ENCODE data around the gene AGAP1. TPM values are rescaled to one million over a fixed set of nuclear protein-coding genes. Genes with fewer than 3 reads are reported as not detected.
"Not testable (repeated sequence)": the region's sequence is repeated elsewhere in the genome, so short reads cannot be mapped to it uniquely, and the experiment has no call there.

The AGAP1 gene
- total and polyA plus RNA-seq, 7 donors = 4.2 to 21.6 (median 16.6) TPM

DNA sequence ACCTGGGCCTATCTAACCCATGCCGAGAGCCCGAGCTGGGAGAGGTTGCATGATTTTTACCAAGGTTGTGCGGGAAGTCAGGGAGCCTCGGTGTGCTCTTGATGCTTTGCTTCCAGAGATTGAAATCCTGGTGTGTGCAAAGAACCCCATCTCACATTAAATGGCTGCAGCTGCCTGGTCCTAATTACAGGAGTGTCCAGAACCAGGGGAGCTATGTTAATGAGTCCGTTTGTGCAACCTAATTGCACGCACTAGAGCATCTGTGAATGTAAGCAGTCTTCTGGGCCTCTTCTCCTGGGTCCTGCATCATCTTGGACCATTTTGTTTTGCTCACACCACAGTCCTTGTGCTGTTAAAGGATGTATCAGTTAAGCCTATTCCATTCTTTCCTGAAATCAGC is 263.8 kb downstream of the AGAP1 start:
- 95 to 98% (median 96%) methylated on average over 6 of the region's 6 CpGs for WGBS, 3 donors
- H3K9me3 ChIP-seq = no peaks in the 10 kb centered on the region
- H3K4me3 ChIP-seq = no peak overlapping the region
- H3K27me3 ChIP-seq (ENCODE audit: insufficient read depth in 3 of 3, low read length in 2 of 3) = no peaks in the 10 kb centered on the region
- H3K36me3 ChIP-seq (ENCODE audit: insufficient read depth in 1 of 2, low read depth in 1 of 2) = no peaks in the 10 kb centered on the region
- no peaks in the 10 kb centered on the region for H3K4me1 ChIP-seq
- intact Hi-C loops (cut with DNase I) = no loop called here
- TF ChIP-seq, protein P1, sequence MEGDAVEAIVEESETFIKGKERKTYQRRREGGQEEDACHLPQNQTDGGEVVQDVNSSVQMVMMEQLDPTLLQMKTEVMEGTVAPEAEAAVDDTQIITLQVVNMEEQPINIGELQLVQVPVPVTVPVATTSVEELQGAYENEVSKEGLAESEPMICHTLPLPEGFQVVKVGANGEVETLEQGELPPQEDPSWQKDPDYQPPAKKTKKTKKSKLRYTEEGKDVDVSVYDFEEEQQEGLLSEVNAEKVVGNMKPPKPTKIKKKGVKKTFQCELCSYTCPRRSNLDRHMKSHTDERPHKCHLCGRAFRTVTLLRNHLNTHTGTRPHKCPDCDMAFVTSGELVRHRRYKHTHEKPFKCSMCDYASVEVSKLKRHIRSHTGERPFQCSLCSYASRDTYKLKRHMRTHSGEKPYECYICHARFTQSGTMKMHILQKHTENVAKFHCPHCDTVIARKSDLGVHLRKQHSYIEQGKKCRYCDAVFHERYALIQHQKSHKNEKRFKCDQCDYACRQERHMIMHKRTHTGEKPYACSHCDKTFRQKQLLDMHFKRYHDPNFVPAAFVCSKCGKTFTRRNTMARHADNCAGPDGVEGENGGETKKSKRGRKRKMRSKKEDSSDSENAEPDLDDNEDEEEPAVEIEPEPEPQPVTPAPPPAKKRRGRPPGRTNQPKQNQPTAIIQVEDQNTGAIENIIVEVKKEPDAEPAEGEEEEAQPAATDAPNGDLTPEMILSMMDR (IDR thresholded peaks at IDR 0.05) = no peak
- no peak for ATAC-seq
- no peak overlapping the region for H3K27ac ChIP-seq
- no peak for DNase-seq

- H3K4me3 ChIP-seq = no peak overlapping the region
- 77 to 92% (median 83%) methylated on average over 20 of the region's 20 CpGs for WGBS, 3 donors
- no peak for DNase-seq
- H3K27ac ChIP-seq = no peak overlapping the region
- ATAC-seq = no peak
- H3K27me3 ChIP-seq (ENCODE audit: insufficient read depth in 3 of 3, low read length in 2 of 3) = no peaks in the 10 kb centered on the region
- TF ChIP-seq, protein P1 (IDR thresholded peaks at IDR 0.05) = no peak
- H3K4me1 ChIP-seq = no peaks in the 10 kb centered on the region
- H3K9me3 ChIP-seq = no peaks in the 10 kb centered on the region
- H3K36me3 ChIP-seq (ENCODE audit: insufficient read depth in 1 of 2, low read depth in 1 of 2) = peaks cover 0 to 5% of the 10 kb centered on the region in 2 donors
- intact Hi-C loops (cut with DNase I) = no loop called here
Measured at GRCh38 chr2:235762832-235763598, 269.2 kb downstream of the AGAP1 start.

- Histone ChIP-seq H3K9me3 (no peaks in the 10 kb centered on the region), H3K4me1 (no peaks in the 10 kb centered on the region), H3K4me3 (no peak overlapping the region), H3K36me3 (ENCODE audit: insufficient read depth in 1 of 2, low read depth in 1 of 2) (peaks cover 0 to 5% of the 10 kb centered on the region in 2 donors), H3K27me3 (ENCODE audit: insufficient read depth in 3 of 3, low read length in 2 of 3) (no peaks in the 10 kb centered on the region), H3K27ac (no peak overlapping the region)
- intact Hi-C loops (cut with DNase I) = no loop called here
- WGBS, 3 donors = 95 to 97% (median 96%) methylated on average over 20 of the region's 20 CpGs
- no peak for DNase-seq
- TF ChIP-seq, protein P1 (IDR thresholded peaks at IDR 0.05) = no peak
- no peak for ATAC-seq
Measured at GRCh38 chr2:235763816-235764215, 270.0 kb downstream of the AGAP1 start.

DNA sequence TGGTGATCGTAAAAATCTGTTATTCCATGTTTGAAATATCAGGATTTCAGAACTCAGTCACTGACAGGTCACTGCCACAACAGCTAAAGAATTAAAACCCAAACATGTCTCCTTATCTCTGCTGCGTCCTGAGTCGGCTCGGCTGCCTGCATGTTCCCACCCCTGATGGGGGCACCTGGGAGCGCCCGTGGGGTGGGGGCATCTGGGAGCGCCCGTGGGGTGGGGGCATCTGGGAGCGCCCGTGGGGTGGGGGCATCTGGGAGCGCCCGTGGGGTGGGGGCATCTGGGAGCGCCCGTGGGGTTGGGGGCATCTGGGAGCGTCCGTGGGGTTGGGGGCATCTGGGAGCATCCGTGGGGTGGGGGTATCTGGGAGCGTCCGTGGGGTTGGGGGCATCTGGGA is 270.6 kb downstream of the AGAP1 start:
- intact Hi-C loops (cut with DNase I); ATAC-seq: not testable (repeated sequence)

DNA sequence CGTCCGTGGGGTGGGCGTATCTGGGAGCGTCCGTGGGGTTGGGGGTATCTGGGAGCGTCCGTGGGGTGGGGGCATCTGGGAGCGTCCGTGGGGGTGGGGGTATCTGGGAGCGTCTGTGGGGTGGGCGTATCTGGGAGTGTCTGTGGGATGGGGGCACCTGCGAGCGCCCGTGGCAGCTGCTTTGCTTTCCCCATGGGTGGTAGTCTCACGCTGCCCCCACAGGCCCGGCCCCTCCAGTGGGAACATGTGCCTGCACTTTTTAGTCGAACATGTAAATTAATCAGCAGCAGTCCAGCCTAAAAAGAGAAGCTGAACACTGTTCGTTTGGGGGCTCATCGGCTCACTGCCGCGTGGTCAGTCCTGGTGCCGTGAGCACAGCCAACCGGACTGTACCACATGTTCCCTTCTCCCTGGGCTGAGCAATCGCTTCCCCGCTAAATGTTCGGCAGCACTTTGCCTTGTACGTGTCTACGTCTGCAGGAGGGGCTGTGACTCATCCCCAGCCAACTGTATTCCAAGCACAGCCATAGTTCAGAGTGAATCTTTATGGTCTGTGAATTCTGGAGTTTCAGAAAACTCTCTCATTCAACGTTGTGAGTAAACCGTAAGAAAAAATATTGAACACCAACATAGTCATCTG is 271.5 kb downstream of the AGAP1 start:
- WGBS, 3 donors = 88 to 93% (median 90%) methylated on average over 29 to 30 of the region's 30 CpGs
- ATAC-seq (peak in 3 of 4 donors; percentile 33 to 47 (median 40)), DNase-seq (peak in 1 of 2 donors; percentile 41)
- Histone ChIP-seq H3K27me3 (ENCODE audit: insufficient read depth in 3 of 3, low read length in 2 of 3) (no peaks in the 10 kb centered on the region), H3K27ac (no peak overlapping the region), H3K36me3 (ENCODE audit: insufficient read depth in 1 of 2, low read depth in 1 of 2) (peaks cover 0 to 5% of the 10 kb centered on the region in 2 donors), H3K4me1 (no peaks in the 10 kb centered on the region), H3K9me3 (no peaks in the 10 kb centered on the region), H3K4me3 (no peak overlapping the region)
- TF ChIP-seq, protein P1 (IDR thresholded peaks at IDR 0.05) = no peak
- intact Hi-C loops (cut with DNase I) = no loop called here

More for the DNA sequence above, 270.6 kb downstream of the AGAP1 start:
- not testable (repeated sequence) for H3K9me3 ChIP-seq; H3K4me3 ChIP-seq; H3K27ac ChIP-seq; H3K36me3 ChIP-seq (ENCODE audit: insufficient read depth in 1 of 2, low read depth in 1 of 2); H3K4me1 ChIP-seq; H3K27me3 ChIP-seq (ENCODE audit: insufficient read depth in 3 of 3, low read length in 2 of 3); DNase-seq
- 93 to 95% (median 94%) methylated on average over 10 to 19 of the region's 19 CpGs for WGBS, 3 donors
